CD4-positive, alpha-beta memory T cell (primary cell): ENCODE results near the gene PPP2R1B. TPM values are rescaled to one million over a fixed set of nuclear protein-coding genes. Genes with fewer than 3 reads are reported as not detected.

Experiments
- CTCF ChIA-PET: fragments of 350-600 bp; sonication (Branson Sonifier 250); formaldehyde crosslinking; loops from one replicate; lab custom pipeline; 2021; ENCODE audit warnings: inconsistent platforms; ENCODE audit not compliant: partially characterized antibody; lab: Charles Lee
- POLR2A ChIA-PET: fragments of 350-600 bp; sonication (Branson Sonifier 250); formaldehyde crosslinking; loops from one replicate; lab custom pipeline; 2021; ENCODE audit not compliant: partially characterized antibody; lab: Charles Lee
- DNase-seq, 5 donors: peaks; one replicate each; pipeline versions ENCODE4 v3.0.0 to v3.0.0-alpha.2; 2020 to 2022; ENCODE audit warnings: mixed read lengths in 1 of 5
- H3K27ac ChIP-seq: one replicate; pipeline ENCODE4 v1.7.0; 2013; ENCODE audit warnings: low read depth, low read length
- H3K27me3 ChIP-seq: 2 replicates; pipeline ENCODE4 v1.7.0; 2013; ENCODE audit warnings: mild to moderate bottlenecking, low read length, moderate library complexity; ENCODE audit not compliant: insufficient read depth
- H3K36me3 ChIP-seq: 2 replicates; pipeline ENCODE4 v1.7.0; 2013; ENCODE audit warnings: mild to moderate bottlenecking, low read length, moderate library complexity; ENCODE audit not compliant: insufficient read depth
- H3K4me1 ChIP-seq: 2 replicates; pipeline ENCODE4 v1.7.0; 2013; ENCODE audit warnings: mild to moderate bottlenecking, low read length, moderate library complexity; ENCODE audit not compliant: insufficient read depth
- H3K4me3 ChIP-seq, 2 donors: one replicate each; pipeline ENCODE4 v1.7.0; 2013; ENCODE audit warnings: low read length in 2 of 2, mild to moderate bottlenecking in 1 of 2
- H3K9me3 ChIP-seq, 2 donors: one replicate each; pipeline ENCODE4 v1.7.0; 2013; ENCODE audit warnings: low read length in 2 of 2, control low read depth in 1 of 2; ENCODE audit not compliant: control insufficient read depth in 1 of 2
- H3K27ac Mint-ChIP-seq, 7 donors: one replicate each; pipeline ENCODE4 v1.8.0; 2020 to 2021; ENCODE audit warnings: mixed read lengths in 7 of 7, mild to moderate bottlenecking in 6 of 7, inconsistent platforms in 3 of 7, moderate library complexity in 3 of 7
- H3K27me3 Mint-ChIP-seq, 2 donors: one replicate each; pipeline ENCODE4 v1.8.0; 2020 to 2021; ENCODE audit warnings: mixed read lengths in 2 of 2
- H3K36me3 Mint-ChIP-seq, 2 donors: one replicate each; pipeline ENCODE4 v1.8.0; 2020 to 2021; ENCODE audit warnings: mixed read lengths in 2 of 2, inconsistent platforms in 1 of 2, mild to moderate bottlenecking in 1 of 2
- H3K4me1 Mint-ChIP-seq, 4 donors: one replicate each; pipeline ENCODE4 v1.8.0; 2020 to 2021; ENCODE audit warnings: mixed read lengths in 4 of 4, mild to moderate bottlenecking in 1 of 4
- H3K4me3 Mint-ChIP-seq, 8 donors: one replicate each; pipeline ENCODE4 v1.8.0; 2020 to 2021; ENCODE audit warnings: mixed read lengths in 8 of 8, mild to moderate bottlenecking in 7 of 8, moderate library complexity in 6 of 8, inconsistent platforms in 3 of 8
- H3K9me3 Mint-ChIP-seq, 8 donors: one replicate each; pipeline ENCODE4 v1.8.0; 2020 to 2021; ENCODE audit warnings: mixed read lengths in 8 of 8, mild to moderate bottlenecking in 5 of 8, inconsistent platforms in 3 of 8, moderate library complexity in 1 of 8
- intact Hi-C: fragments of 100-400 bp; cut with micrococcal nuclease; formaldehyde crosslinking; loops from one replicate; pipeline ENCODE4 v1.15.1; 2023
- polyA plus RNA-seq, 2 donors: library from polyadenylated mRNA; unstranded; fragments of 300-500 nt; fragmentation: Illumina TruSeq; gene quantifications; one replicate each; pipeline ENCODE4 v1.2.3, GENCODE V29; 2021
- total RNA-seq, 2 experiments: library from RNA; stranded (reverse); gene quantifications; one replicate each; pipeline ENCODE4 v1.2.3, GENCODE V29; 2021

Gene PPP2R1B
- total and polyA plus RNA-seq, 4 experiments from 2014 or later, result 18.4 to 39.1 (median 33.4) TPM

GRCh38 chr11:111699579-111700156 lies 66.5 kb downstream of the PPP2R1B start:
- H3K27me3 ChIP-seq, result no peaks in the 10 kb centered on the region
- intact Hi-C loops, result no loop called here
- peaks cover 5 to 10% (median 6%) of the 10 kb centered on the region in 4 donors for H3K4me1 Mint-ChIP-seq
- H3K27me3 Mint-ChIP-seq, result no peaks in the 10 kb centered on the region
- CTCF ChIA-PET, result no interaction called here
- peaks cover 23 to 26% of the 10 kb centered on the region in 2 donors for H3K36me3 Mint-ChIP-seq
- H3K4me3 Mint-ChIP-seq, result no peak overlapping the region
- H3K9me3 Mint-ChIP-seq, result peaks cover 0 to 1% (median 0%) of the 10 kb centered on the region in 8 donors
- peaks cover under 1% of the 10 kb centered on the region for H3K36me3 ChIP-seq
- no peak overlapping the region for H3K27ac ChIP-seq
- peaks cover 7% of the 10 kb centered on the region for H3K4me1 ChIP-seq
- H3K27ac Mint-ChIP-seq, result peak overlapping the region in 2 of 7 donors; percentile 23 to 57
- POLR2A ChIA-PET, result no interaction called here
- no peaks in the 10 kb centered on the region for H3K9me3 ChIP-seq
- H3K4me3 ChIP-seq, result no peak overlapping the region
- no peak for DNase-seq

- no peak overlapping the region for H3K4me3 Mint-ChIP-seq
- peak overlapping the region in 1 of 7 donors; percentile 57 for H3K27ac Mint-ChIP-seq
- DNase-seq, result no peak
- intact Hi-C loops, result no loop called here
- peaks cover 5 to 11% (median 6%) of the 10 kb centered on the region in 4 donors for H3K4me1 Mint-ChIP-seq
- Histone ChIP-seq H3K27me3 (no peaks in the 10 kb centered on the region), H3K9me3 (no peaks in the 10 kb centered on the region), H3K36me3 (no peaks in the 10 kb centered on the region), H3K27ac (no peak overlapping the region), H3K4me1 (peaks cover 7% of the 10 kb centered on the region), H3K4me3 (no peak overlapping the region)
- peaks cover 21 to 25% of the 10 kb centered on the region in 2 donors for H3K36me3 Mint-ChIP-seq
- ChIA-PET CTCF (no interaction called here), POLR2A (no interaction called here)
- H3K27me3 Mint-ChIP-seq, result no peaks in the 10 kb centered on the region
- H3K9me3 Mint-ChIP-seq, result peaks cover 0 to 1% (median 0%) of the 10 kb centered on the region in 8 donors
Measured at GRCh38 chr11:111698852-111699559, 67.2 kb downstream of the PPP2R1B start.

- ChIA-PET CTCF (interaction anchor here (2.3 kb wide), 1 partner anchor 79 kb away, joined by 7 read pairs; no protein-coding TSS in a partner anchor), POLR2A (no interaction called here)
- H3K27ac Mint-ChIP-seq, result peak overlapping the region in 2 of 7 donors; percentile 14 to 25
- Histone ChIP-seq H3K4me3 (no peak overlapping the region), H3K9me3 (no peaks in the 10 kb centered on the region), H3K36me3 (no peaks in the 10 kb centered on the region), H3K27ac (no peak overlapping the region), H3K4me1 (peaks cover 7% of the 10 kb centered on the region), H3K27me3 (no peaks in the 10 kb centered on the region)
- intact Hi-C loops, result no loop called here
- DNase-seq, result no peak
- no peak overlapping the region for H3K4me3 Mint-ChIP-seq
- H3K36me3 Mint-ChIP-seq, result peaks cover 11 to 17% of the 10 kb centered on the region in 2 donors
- H3K4me1 Mint-ChIP-seq, result peaks cover 5 to 11% (median 6%) of the 10 kb centered on the region in 4 donors
- no peaks in the 10 kb centered on the region for H3K9me3 Mint-ChIP-seq
- H3K27me3 Mint-ChIP-seq, result no peaks in the 10 kb centered on the region
Measured at GRCh38 chr11:111697933-111698371, 68.2 kb downstream of the PPP2R1B start.

GRCh38 chr11:111696556-111696955 lies 69.6 kb downstream of the PPP2R1B start:
- H3K36me3 ChIP-seq, result peaks cover under 1% of the 10 kb centered on the region
- no peaks in the 10 kb centered on the region for H3K9me3 ChIP-seq
- intact Hi-C loops, result no loop called here
- H3K4me3 ChIP-seq, result no peak overlapping the region
- no peaks in the 10 kb centered on the region for H3K27me3 ChIP-seq
- Mint-ChIP-seq H3K4me3 (no peak overlapping the region), H3K4me1 (peaks cover 5 to 14% (median 6%) of the 10 kb centered on the region in 4 donors), H3K27me3 (no peaks in the 10 kb centered on the region), H3K9me3 (no peaks in the 10 kb centered on the region), H3K27ac (no peak overlapping the region), H3K36me3 (peaks cover 8 to 13% of the 10 kb centered on the region in 2 donors)
- no peak overlapping the region for H3K27ac ChIP-seq
- POLR2A ChIA-PET, result no interaction called here
- H3K4me1 ChIP-seq, result peaks cover 7% of the 10 kb centered on the region
- no peak for DNase-seq
- CTCF ChIA-PET, result interaction anchor here (2.3 kb wide), 1 partner anchor 81 kb away, joined by 7 read pairs; no protein-coding TSS in a partner anchor

GRCh38 chr11:111694851-111695250 lies 71.3 kb downstream of the PPP2R1B start:
- Mint-ChIP-seq H3K9me3 (no peaks in the 10 kb centered on the region), H3K4me3 (no peak overlapping the region), H3K4me1 (peaks cover 4 to 14% (median 5%) of the 10 kb centered on the region in 4 donors), H3K27ac (no peak overlapping the region), H3K27me3 (no peaks in the 10 kb centered on the region), H3K36me3 (peaks cover 16 to 19% of the 10 kb centered on the region in 2 donors)
- Histone ChIP-seq H3K4me1 (peaks cover 3% of the 10 kb centered on the region), H3K9me3 (no peaks in the 10 kb centered on the region), H3K27me3 (no peaks in the 10 kb centered on the region), H3K27ac (no peak overlapping the region), H3K4me3 (no peak overlapping the region), H3K36me3 (peaks cover 8% of the 10 kb centered on the region)
- no peak for DNase-seq
- ChIA-PET CTCF (interaction anchor here (1.2 kb wide), 1 partner anchor 108 kb away, joined by 3 read pairs; no protein-coding TSS in a partner anchor), POLR2A (no interaction called here)
- intact Hi-C loops, result no loop called here

- Mint-ChIP-seq H3K27ac (no peak overlapping the region), H3K4me3 (no peak overlapping the region), H3K9me3 (no peaks in the 10 kb centered on the region), H3K27me3 (no peaks in the 10 kb centered on the region), H3K36me3 (peaks cover 28 to 29% of the 10 kb centered on the region in 2 donors), H3K4me1 (peaks cover 0 to 8% (median 0%) of the 10 kb centered on the region in 4 donors)
- ChIA-PET CTCF (interaction anchor here (1.6 kb wide), 1 partner anchor 89 kb away, joined by 4 read pairs; no protein-coding TSS in a partner anchor), POLR2A (no interaction called here)
- no peak overlapping the region for H3K27ac ChIP-seq
- no peaks in the 10 kb centered on the region for H3K27me3 ChIP-seq
- H3K36me3 ChIP-seq, result peaks cover 8% of the 10 kb centered on the region
- H3K4me3 ChIP-seq, result no peak overlapping the region
- no peak for DNase-seq
- no peaks in the 10 kb centered on the region for H3K9me3 ChIP-seq
- no peaks in the 10 kb centered on the region for H3K4me1 ChIP-seq
- intact Hi-C loops, result no loop called here
Measured at GRCh38 chr11:111693224-111693937, 72.8 kb downstream of the PPP2R1B start.

GRCh38 chr11:111691741-111692140 lies 74.4 kb downstream of the PPP2R1B start:
- Mint-ChIP-seq H3K27me3 (no peaks in the 10 kb centered on the region), H3K9me3 (no peaks in the 10 kb centered on the region), H3K4me1 (peaks cover 0 to 8% (median 0%) of the 10 kb centered on the region in 4 donors), H3K27ac (no peak overlapping the region), H3K36me3 (peaks cover 35 to 38% of the 10 kb centered on the region in 2 donors), H3K4me3 (no peak overlapping the region)
- Histone ChIP-seq H3K9me3 (no peaks in the 10 kb centered on the region), H3K27ac (no peak overlapping the region), H3K4me1 (no peaks in the 10 kb centered on the region), H3K27me3 (no peaks in the 10 kb centered on the region), H3K4me3 (no peak overlapping the region), H3K36me3 (peaks cover 8% of the 10 kb centered on the region)
- ChIA-PET POLR2A (no interaction called here), CTCF (no interaction called here)
- intact Hi-C loops, result no loop called here
- no peak for DNase-seq
